SK-N-SH treated with all-trans-retinoic acid at 6 μM for 48 hours (cell line): ENCODE measurements around the gene FBL.

Source experiments
- ATAC-seq: fragments of 200-7000 bp; cut with Tn5 transposase; 3 replicates; pipeline ENCODE4 v1.9.1; 2020; ENCODE audit warnings: mild to moderate bottlenecking, moderate library complexity
- BACH2 ChIP-seq: fragments of 250-450 bp; sonication (Bioruptor Pico); IDR thresholded peaks from 2 replicates; pipeline ENCODE4 v1.9.0; 2021; ENCODE audit warnings: mild to moderate bottlenecking, borderline replicate concordance
- CSDC2 ChIP-seq: fragments of 250-450 bp; sonication (Bioruptor Pico); IDR thresholded peaks from 2 replicates; pipeline ENCODE4 v1.5.0; 2020; ENCODE audit warnings: mild to moderate bottlenecking, moderate library complexity
- CSRNP3 ChIP-seq: fragments of 250-450 bp; sonication (Bioruptor Pico); IDR thresholded peaks from 2 replicates; pipeline ENCODE4 v1.5.1; 2021; ENCODE audit warnings: mild to moderate bottlenecking, moderate library complexity
- GLIS3 ChIP-seq: fragments of 250-450 bp; sonication (Bioruptor Pico); IDR thresholded peaks from 2 replicates; pipeline ENCODE4 v1.5.0; 2020; ENCODE audit warnings: mild to moderate bottlenecking, moderate library complexity
- ISL1 ChIP-seq: fragments of 250-450 bp; sonication (Bioruptor Pico); IDR thresholded peaks from 2 replicates; pipeline ENCODE4 v2.1.2; 2022; ENCODE audit warnings: mild to moderate bottlenecking, moderate library complexity
- OSR1 ChIP-seq: fragments of 250-450 bp; sonication (Bioruptor Pico); IDR thresholded peaks from 2 replicates; pipeline ENCODE4 v1.8.0; 2022; ENCODE audit warnings: moderate library complexity, mild to moderate bottlenecking, inconsistent platforms
- POU6F1 ChIP-seq: fragments of 250-450 bp; sonication (Bioruptor Pico); IDR thresholded peaks from 2 replicates; pipeline ENCODE4 v1.8.0; 2021; ENCODE audit warnings: low read depth, mild to moderate bottlenecking, moderate library complexity, borderline replicate concordance
- PPARA ChIP-seq: fragments of 250-450 bp; sonication (Bioruptor Pico); IDR thresholded peaks from 2 replicates; pipeline ENCODE4 v1.5.0; 2020; ENCODE audit warnings: mild to moderate bottlenecking, borderline replicate concordance
- SNAI2 ChIP-seq: fragments of 250-450 bp; sonication (Bioruptor Pico); IDR thresholded peaks from 2 replicates; pipeline ENCODE4 v1.5.0; 2020; ENCODE audit warnings: mild to moderate bottlenecking, moderate library complexity
- TCF4 ChIP-seq: fragments of 250-450 bp; sonication (Bioruptor Pico); IDR thresholded peaks from 2 replicates; pipeline ENCODE4 v1.8.0; 2021; ENCODE audit warnings: mild to moderate bottlenecking, moderate library complexity, borderline replicate concordance
- TOX ChIP-seq: fragments of 250-450 bp; sonication (Bioruptor Pico); IDR thresholded peaks from 2 replicates; pipeline ENCODE4 v1.8.0; 2021; ENCODE audit warnings: mild to moderate bottlenecking, moderate library complexity, borderline replicate concordance
- ZC3H10 ChIP-seq: fragments of 250-450 bp; sonication (Bioruptor Pico); IDR thresholded peaks from 2 replicates; pipeline ENCODE4 v1.5.1; 2021; ENCODE audit warnings: mild to moderate bottlenecking, moderate library complexity
- ZFP3 ChIP-seq: fragments of 250-450 bp; sonication (Bioruptor Pico); IDR thresholded peaks from 2 replicates; pipeline ENCODE4 v1.5.0; 2020; ENCODE audit warnings: mild to moderate bottlenecking, moderate library complexity
- ZFP30 ChIP-seq: fragments of 450-650 bp; formaldehyde crosslinking; IDR thresholded peaks from 2 replicates; pipeline ENCODE4 v1.5.0; 2022; ENCODE audit warnings: mild to moderate bottlenecking, moderate library complexity
- ZNF70 ChIP-seq: fragments of 450-650 bp; formaldehyde crosslinking; IDR thresholded peaks from 2 replicates; pipeline ENCODE4 v1.5.0; 2020; ENCODE audit warnings: mild to moderate bottlenecking, moderate library complexity
- ZNF8 ChIP-seq: fragments of 450-650 bp; formaldehyde crosslinking; IDR thresholded peaks from 2 replicates; pipeline ENCODE4 v1.5.0; 2020; ENCODE audit warnings: mild to moderate bottlenecking, moderate library complexity
- TF ChIP-seq, protein P1 (sequence below): fragments of 250-450 bp; sonication (Bioruptor Pico); IDR thresholded peaks from 2 replicates; pipeline ENCODE4 v1.5.1; 2020; ENCODE audit warnings: low read depth, mild to moderate bottlenecking, moderate library complexity
- TF ChIP-seq, protein P2 (sequence below): fragments of 250-450 bp; sonication (Bioruptor Pico); IDR thresholded peaks from 2 replicates; pipeline ENCODE4 v1.8.0; 2020; ENCODE audit warnings: mild to moderate bottlenecking, moderate library complexity, borderline replicate concordance

Gene FBL

GRCh38 chr19:39848392-39848791 lies 2.2 kb upstream of the FBL start (continued):
- no peak for TF ChIP-seq POU6F1 (CRISPR knock-in tag)
- no peak for TF ChIP-seq ZNF70
- no peak for TF ChIP-seq TCF4 (CRISPR knock-in tag)
- TF ChIP-seq, protein P1, sequence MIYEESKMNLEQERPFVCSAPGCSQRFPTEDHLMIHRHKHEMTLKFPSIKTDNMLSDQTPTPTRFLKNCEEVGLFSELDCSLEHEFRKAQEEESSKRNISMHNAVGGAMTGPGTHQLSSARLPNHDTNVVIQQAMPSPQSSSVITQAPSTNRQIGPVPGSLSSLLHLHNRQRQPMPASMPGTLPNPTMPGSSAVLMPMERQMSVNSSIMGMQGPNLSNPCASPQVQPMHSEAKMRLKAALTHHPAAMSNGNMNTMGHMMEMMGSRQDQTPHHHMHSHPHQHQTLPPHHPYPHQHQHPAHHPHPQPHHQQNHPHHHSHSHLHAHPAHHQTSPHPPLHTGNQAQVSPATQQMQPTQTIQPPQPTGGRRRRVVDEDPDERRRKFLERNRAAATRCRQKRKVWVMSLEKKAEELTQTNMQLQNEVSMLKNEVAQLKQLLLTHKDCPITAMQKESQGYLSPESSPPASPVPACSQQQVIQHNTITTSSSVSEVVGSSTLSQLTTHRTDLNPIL: no peak
- no peak for TF ChIP-seq ZFP3
- no peak for TF ChIP-seq CSRNP3

DNA sequence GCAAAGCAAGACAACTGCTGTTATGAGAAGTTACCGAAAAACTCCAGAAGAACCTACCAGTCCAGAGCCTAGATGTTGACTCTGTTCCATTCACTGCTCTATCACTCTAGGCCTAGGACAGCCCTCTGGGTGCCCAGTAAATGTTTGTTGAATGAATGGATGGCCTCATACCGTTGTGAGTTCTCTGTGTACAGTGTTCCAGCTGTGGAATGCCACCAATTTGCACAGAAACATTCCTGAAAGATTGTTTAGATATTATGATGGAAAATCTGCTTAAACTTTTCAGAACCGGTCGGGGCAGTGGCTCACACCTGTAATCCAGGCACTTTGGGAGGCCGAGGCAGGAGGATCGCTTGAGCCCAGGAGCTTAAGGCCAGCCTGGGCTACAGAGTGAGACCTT lies 1.3 kb upstream of the FBL start:
- TF ChIP-seq CSRNP3: no peak
- TF ChIP-seq OSR1: no peak
- no peak for TF ChIP-seq ZNF8
- TF ChIP-seq, protein P1: no peak
- no peak for TF ChIP-seq ISL1 (CRISPR knock-in tag)
- no peak for TF ChIP-seq ZC3H10 (CRISPR knock-in tag)
- TF ChIP-seq, all 23 proteins: peak for 0
- ATAC-seq: no peak

DNA sequence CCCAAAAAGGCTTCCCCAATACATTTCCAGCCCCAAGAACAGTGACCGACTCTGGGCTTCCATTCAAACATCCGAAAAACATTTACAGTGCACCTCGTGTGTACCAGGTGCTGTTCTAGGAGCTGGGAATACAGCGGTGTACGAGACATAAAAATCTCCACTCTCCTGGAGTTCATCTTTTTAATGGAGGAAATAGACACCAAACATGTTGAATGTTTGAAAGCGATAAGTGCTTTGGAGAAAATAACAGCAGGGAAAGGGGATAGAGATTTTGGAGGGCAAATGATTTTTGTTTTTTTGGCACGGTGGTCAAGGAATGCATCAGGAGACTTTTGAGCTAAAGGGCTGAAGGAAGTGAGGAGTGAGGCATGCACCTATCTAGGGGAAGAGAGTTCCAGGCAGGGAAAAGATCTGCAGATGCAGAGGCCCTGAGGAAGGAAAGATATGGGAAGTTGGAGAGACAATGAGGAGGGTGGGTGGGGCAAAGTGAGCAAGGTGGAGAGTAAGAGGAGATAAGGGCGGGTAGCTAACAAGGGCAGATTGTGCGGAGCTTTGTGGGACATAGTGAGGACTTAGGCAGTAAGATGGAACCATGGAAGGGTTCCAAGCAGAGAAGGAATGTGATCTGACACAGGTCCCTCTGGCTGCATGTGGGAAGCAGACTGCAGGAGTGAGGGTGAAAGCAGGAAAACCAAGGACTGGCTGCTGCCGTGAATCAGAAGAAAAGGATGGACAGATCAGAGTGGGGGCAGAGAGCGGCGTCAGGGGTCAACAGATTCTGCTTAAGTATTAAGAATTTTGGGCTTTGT lies 703 bp upstream of the FBL start:
- ATAC-seq: no peak; the same call in 2 of the 3 replicates
- TF ChIP-seq ZNF70: no peak
- no peak for TF ChIP-seq SNAI2
- TF ChIP-seq ZFP30 (CRISPR knock-in tag): no peak
- TF ChIP-seq BACH2 (CRISPR knock-in tag): no peak
- no peak for TF ChIP-seq POU6F1 (CRISPR knock-in tag)
- TF ChIP-seq TOX (CRISPR knock-in tag): no peak
- TF ChIP-seq, protein P2, sequence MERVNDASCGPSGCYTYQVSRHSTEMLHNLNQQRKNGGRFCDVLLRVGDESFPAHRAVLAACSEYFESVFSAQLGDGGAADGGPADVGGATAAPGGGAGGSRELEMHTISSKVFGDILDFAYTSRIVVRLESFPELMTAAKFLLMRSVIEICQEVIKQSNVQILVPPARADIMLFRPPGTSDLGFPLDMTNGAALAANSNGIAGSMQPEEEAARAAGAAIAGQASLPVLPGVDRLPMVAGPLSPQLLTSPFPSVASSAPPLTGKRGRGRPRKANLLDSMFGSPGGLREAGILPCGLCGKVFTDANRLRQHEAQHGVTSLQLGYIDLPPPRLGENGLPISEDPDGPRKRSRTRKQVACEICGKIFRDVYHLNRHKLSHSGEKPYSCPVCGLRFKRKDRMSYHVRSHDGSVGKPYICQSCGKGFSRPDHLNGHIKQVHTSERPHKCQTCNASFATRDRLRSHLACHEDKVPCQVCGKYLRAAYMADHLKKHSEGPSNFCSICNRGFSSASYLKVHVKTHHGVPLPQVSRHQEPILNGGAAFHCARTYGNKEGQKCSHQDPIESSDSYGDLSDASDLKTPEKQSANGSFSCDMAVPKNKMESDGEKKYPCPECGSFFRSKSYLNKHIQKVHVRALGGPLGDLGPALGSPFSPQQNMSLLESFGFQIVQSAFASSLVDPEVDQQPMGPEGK: no peak
- no peak for TF ChIP-seq OSR1
- TF ChIP-seq CSRNP3: no peak
- TF ChIP-seq GLIS3 (CRISPR knock-in tag): no peak
- TF ChIP-seq PPARA (CRISPR knock-in tag): no peak
- TF ChIP-seq ZC3H10 (CRISPR knock-in tag): no peak
- TF ChIP-seq, protein P1: no peak
- no peak for TF ChIP-seq ISL1 (CRISPR knock-in tag)
- no peak for TF ChIP-seq CSDC2 (CRISPR knock-in tag)
- TF ChIP-seq, all 23 proteins: peak for 0
